ENCODE results near the gene ADAMTSL1. TPM values are rescaled to one million over a fixed set of nuclear protein-coding genes. Genes with fewer than 3 reads are reported as not detected.

ADAMTSL1 gene
- total and polyA plus RNA-seq, 2 of the 8 experiments (the other 6 are each of a cell fraction or from before 2014, with no cell fraction given), result 0.84 to 1.1 TPM

- Histone ChIP-seq H2BK20ac (ENCODE audit: low read length) (no peak overlapping the region), H3K4ac (replicated peaks; ENCODE audit: insufficient read length, low read depth, low read length) (no peak overlapping the region), H4K91ac (replicated peaks; ENCODE audit: insufficient read length, low read length) (no peak overlapping the region), H2BK12ac (ENCODE audit: low read depth, low read length) (no peak overlapping the region), H3K79me2 (ENCODE audit: control insufficient read depth in 1 of 2, insufficient read depth in 2 of 2, low read length in 2 of 2) (no peaks in the 10 kb centered on the region), H3K23me2 (ENCODE audit: low read depth, low read length) (no peaks in the 10 kb centered on the region), H3K36me3 (ENCODE audit: control insufficient read depth in 2 of 4, insufficient read depth in 4 of 4, low read length in 3 of 4) (no peaks in the 10 kb centered on the region), H3K27me3 (replicated peaks in 1 of 4; ENCODE audit: control insufficient read depth in 3 of 4, extremely low read depth in 1 of 4, insufficient read depth in 3 of 4, low read length in 3 of 4) (no peaks in the 10 kb centered on the region), H3K9ac (replicated peaks in 1 of 4; ENCODE audit: extremely low read depth in 1 of 4, low read depth in 3 of 4, low read length in 3 of 4) (no peak overlapping the region), H3K18ac (ENCODE audit: extremely low read depth, low read length) (no peak overlapping the region), H2BK120ac (replicated peaks; ENCODE audit: low read depth, low read length) (no peak overlapping the region), H4K20me1 (replicated peaks in 1 of 2; ENCODE audit: control insufficient read depth in 1 of 2, insufficient read depth in 2 of 2, low read length in 2 of 2) (no peaks in the 10 kb centered on the region), H3K23ac (ENCODE audit: insufficient read length) (no peak overlapping the region), H3K14ac (ENCODE audit: insufficient read length) (no peak overlapping the region), H3K4me1 (replicated peaks in 1 of 4; ENCODE audit: control insufficient read depth in 3 of 4, insufficient read depth in 4 of 4, low read length in 3 of 4) (no peaks in the 10 kb centered on the region), H2AFZ (ENCODE audit: low read length) (0 out of 2 replicates have a peak overlapping the region, but pooled peaks have one; percentile 37), H3K4me3 (ENCODE audit: extremely low read depth in 1 of 4, insufficient read depth in 2 of 4, low read depth in 3 of 4, low read length in 4 of 4) (no peak overlapping the region), H3K4me2 (ENCODE audit: insufficient read depth in 1 of 2, low read depth in 2 of 2, low read length in 2 of 2) (no peak overlapping the region), H2BK15ac (ENCODE audit: low read length) (no peak overlapping the region), H4K5ac (ENCODE audit: insufficient read length, low read depth, low read length) (no peak overlapping the region), H3K56ac (replicated peaks; ENCODE audit: insufficient read length, low read depth, low read length) (no peak overlapping the region), H3K27ac (ENCODE audit: low read depth, low read length) (no peak overlapping the region), H3K9me3 (ENCODE audit: insufficient read depth in 2 of 2, low read depth in 1 of 2, low read length in 1 of 2) (no peaks in the 10 kb centered on the region), H2BK5ac (ENCODE audit: low read depth, low read length) (no peak overlapping the region), H2AK5ac (ENCODE audit: low read depth, low read length) (no peak overlapping the region), H4K8ac (ENCODE audit: extremely low read depth, insufficient read depth, low read length) (no peak overlapping the region), H3K79me1 (ENCODE audit: low read depth, low read length) (no peaks in the 10 kb centered on the region)
- CTCF ChIA-PET (ENCODE audit: partially characterized antibody), result interaction anchor here (0.6 to 3.1 kb wide), 30 partner anchors 8 to 713 kb away, joined by 3 to 22 read pairs (median 4); no protein-coding TSS in a partner anchor
- 23% methylated on average over 5 of the region's 5 CpGs; no CpG with 5 or more reads in 1 of the 2 experiments for WGBS, 2 experiments (ENCODE audit: extremely low coverage in 1 of 2, insufficient coverage in 1 of 2, insufficient read length in 1 of 2, insufficient replicate concordance in 2 of 2, low coverage in 1 of 2, low lambda C conversion rate in 2 of 2, missing lambda C conversion rate in 1 of 2)
- POLR2A ChIA-PET (ENCODE audit: partially characterized antibody), result no interaction called here
- DNase-seq (ENCODE audit: low read depth in 1 of 2, low spot score in 2 of 2), result peak; percentile 21 to 67
- peak; percentile 60 for FAIRE-seq
- TF ChIP-seq RAD21 (IDR thresholded peaks at IDR 0.05 in 1 of 2, conservative IDR thresholded peaks at IDR 0.05 in 1 of 2; ENCODE audit: low read depth in 2 of 2, low read length in 2 of 2), result peak; percentile 81 to 87
- TF ChIP-seq POLR2AphosphoS5 (IDR thresholded peaks at IDR 0.05; ENCODE audit: low read depth, low read length), result no peak
- TF ChIP-seq BCL11A (IDR thresholded peaks at IDR 0.05; ENCODE audit: low read depth in 2 of 2, low read length in 2 of 2), result no peak
- TF ChIP-seq EP300 (IDR thresholded peaks at IDR 0.05; ENCODE audit: borderline replicate concordance in 1 of 2, low read depth in 2 of 2, low read length in 2 of 2), result no peak
- peak; percentile 58 to 80 (median 76) for TF ChIP-seq CTCF (IDR thresholded peaks at IDR 0.05; ENCODE audit: control extremely low read depth in 1 of 3, insufficient read depth in 1 of 3, low read depth in 1 of 3, low read length in 3 of 3)
- no peak for TF ChIP-seq RFX5 (IDR thresholded peaks at IDR 0.05; ENCODE audit: borderline replicate concordance, low read depth, low read length)
- TF ChIP-seq BACH1 (IDR thresholded peaks at IDR 0.05; ENCODE audit: low read length), result no peak
- no peak for TF ChIP-seq TAF7 (optimal IDR thresholded peaks at IDR 0.05; ENCODE audit: borderline replicate concordance, low read depth, low read length)
- no peak for TF ChIP-seq USF2 (IDR thresholded peaks at IDR 0.05; ENCODE audit: low read length)
Measured at GRCh38 chr9:18791074-18791473, 317.1 kb downstream of the ADAMTSL1 start.

Measured in H1 (cell line).